ENCODE measurements around the gene ZNF816.

GRCh38 chr19:52946322-52947310 is 16.1 kb downstream of the ZNF816 start:
- TF ChIP-seq POLR2A (IDR thresholded peaks at IDR 0.05) (peak in 1 of 2 donors; percentile 9), CTCF (IDR thresholded peaks at IDR 0.05) (no peak)
